ENCODE data around the gene NACC2.

Gene NACC2

GRCh38 chr9:135985889-135986288 is 109.2 kb downstream of the NACC2 start:
- Histone ChIP-seq H3K27me3 (ENCODE audit: control insufficient read depth, insufficient read depth, low read length) (no peaks in the 10 kb centered on the region), H3K27ac (no peak overlapping the region)
- no peak for TF ChIP-seq CTCF (IDR thresholded peaks at IDR 0.05)

GRCh38 chr9:135985459-135985774 is 109.7 kb downstream of the NACC2 start:
- Histone ChIP-seq H3K4me3 (ENCODE audit: low read depth, low read length) (no peak overlapping the region), H3K27ac (no peak overlapping the region), H3K79me2 (no peaks in the 10 kb centered on the region), H3K27me3 (ENCODE audit: control insufficient read depth, insufficient read depth, low read length) (no peaks in the 10 kb centered on the region), H3K9me3 (ENCODE audit: control insufficient read depth, low read length) (no peaks in the 10 kb centered on the region), H3K4me1 (no peaks in the 10 kb centered on the region), H3K4me2 (ENCODE audit: low read length) (no peak overlapping the region), H3K36me3 (ENCODE audit: control insufficient read depth, insufficient read depth, low read length) (no peaks in the 10 kb centered on the region), H3K9ac (no peak overlapping the region), H2AFZ (no peak overlapping the region)
- no peak for TF ChIP-seq CTCF (IDR thresholded peaks at IDR 0.05)

More at GRCh38 chr9:135985889-135986288, 109.2 kb downstream of the NACC2 start:
- Histone ChIP-seq H3K9me3 (ENCODE audit: control insufficient read depth, low read length) (no peaks in the 10 kb centered on the region), H3K4me3 (ENCODE audit: low read depth, low read length) (no peak overlapping the region), H2AFZ (no peak overlapping the region), H3K4me2 (ENCODE audit: low read length) (no peak overlapping the region), H3K79me2 (no peaks in the 10 kb centered on the region), H3K36me3 (ENCODE audit: control insufficient read depth, insufficient read depth, low read length) (no peaks in the 10 kb centered on the region), H3K4me1 (no peaks in the 10 kb centered on the region), H3K9ac (no peak overlapping the region)

- Histone ChIP-seq H3K79me2 (no peaks in the 10 kb centered on the region), H3K27me3 (ENCODE audit: control insufficient read depth, insufficient read depth, low read length) (no peaks in the 10 kb centered on the region), H3K9ac (no peak overlapping the region), H2AFZ (no peak overlapping the region), H3K9me3 (ENCODE audit: control insufficient read depth, low read length) (no peaks in the 10 kb centered on the region), H3K27ac (no peak overlapping the region), H3K36me3 (ENCODE audit: control insufficient read depth, insufficient read depth, low read length) (no peaks in the 10 kb centered on the region), H3K4me3 (ENCODE audit: low read depth, low read length) (no peak overlapping the region), H3K4me2 (ENCODE audit: low read length) (no peak overlapping the region), H3K4me1 (no peaks in the 10 kb centered on the region)
- no peak for TF ChIP-seq CTCF (IDR thresholded peaks at IDR 0.05)
Measured at GRCh38 chr9:135984072-135984710, 110.9 kb downstream of the NACC2 start.

GRCh38 chr9:135983208-135984071 is 111.6 kb downstream of the NACC2 start:
- TF ChIP-seq CTCF (IDR thresholded peaks at IDR 0.05): no peak
- Histone ChIP-seq H3K4me1 (no peaks in the 10 kb centered on the region), H3K36me3 (ENCODE audit: control insufficient read depth, insufficient read depth, low read length) (no peaks in the 10 kb centered on the region), H3K4me3 (ENCODE audit: low read depth, low read length) (no peak overlapping the region), H3K9ac (no peak overlapping the region), H3K79me2 (no peaks in the 10 kb centered on the region), H3K4me2 (ENCODE audit: low read length) (no peak overlapping the region), H2AFZ (no peak overlapping the region), H3K9me3 (ENCODE audit: control insufficient read depth, low read length) (no peaks in the 10 kb centered on the region), H3K27ac (no peak overlapping the region), H3K27me3 (ENCODE audit: control insufficient read depth, insufficient read depth, low read length) (no peaks in the 10 kb centered on the region)

Measured in parathyroid adenoma (tissue), 2 donors.